Cerebellar nuclear complex (tissue), 1 donor: ENCODE measurements around the gene STAC2.

Source experiments
- DNase-seq, 2 experiments: peaks; one replicate each; lab custom pipeline; 2025; lab: John Stamatoyannopoulos, UW

The STAC2 gene

DNA sequence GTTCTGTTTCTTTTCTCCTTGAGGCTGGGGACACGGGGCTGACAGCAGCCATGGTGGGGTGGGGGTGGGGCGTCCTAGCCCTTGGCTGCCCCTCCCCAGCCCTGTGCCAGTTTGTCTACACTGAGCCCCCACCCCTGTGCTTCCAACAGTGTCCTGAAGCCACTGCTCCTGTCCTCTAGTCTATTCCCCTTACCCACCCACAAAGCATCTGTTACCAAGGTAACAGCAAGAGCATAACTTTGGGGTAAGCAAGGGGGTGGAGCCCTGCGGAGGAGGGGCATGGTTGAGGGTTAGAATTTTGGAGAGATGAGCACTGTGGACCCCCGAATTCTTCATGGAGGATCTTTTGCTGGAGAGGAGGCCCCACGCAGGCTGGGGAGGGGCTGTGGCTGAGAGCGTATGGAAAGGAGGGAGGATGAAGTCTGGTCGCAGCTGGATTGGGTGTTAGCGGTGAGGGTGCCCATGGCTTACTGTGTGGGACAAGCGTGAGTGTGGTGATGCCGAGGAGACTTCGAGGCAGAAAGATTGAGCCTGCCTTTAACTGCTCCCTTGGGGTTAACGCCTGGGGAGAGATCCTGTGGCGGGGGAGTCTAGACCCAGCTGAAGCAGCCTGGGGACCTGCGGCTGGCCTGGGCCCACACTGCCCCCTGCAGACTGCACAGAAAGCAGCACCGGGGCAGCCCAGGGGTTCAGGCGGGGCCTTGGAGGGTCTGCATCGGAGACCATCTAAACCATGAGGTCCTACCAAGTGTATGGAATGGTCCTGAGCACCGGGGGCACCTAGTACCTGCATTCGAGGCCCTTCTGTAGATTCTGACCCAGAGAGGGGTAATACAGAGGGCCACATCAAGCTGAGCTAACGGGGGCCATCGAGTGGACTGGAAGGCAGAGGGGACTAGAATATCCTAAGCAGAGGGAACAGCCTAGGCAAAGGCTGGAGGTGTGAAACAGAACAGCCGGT is 6.1 kb upstream of the STAC2 start:
- no peak for DNase-seq

DNA sequence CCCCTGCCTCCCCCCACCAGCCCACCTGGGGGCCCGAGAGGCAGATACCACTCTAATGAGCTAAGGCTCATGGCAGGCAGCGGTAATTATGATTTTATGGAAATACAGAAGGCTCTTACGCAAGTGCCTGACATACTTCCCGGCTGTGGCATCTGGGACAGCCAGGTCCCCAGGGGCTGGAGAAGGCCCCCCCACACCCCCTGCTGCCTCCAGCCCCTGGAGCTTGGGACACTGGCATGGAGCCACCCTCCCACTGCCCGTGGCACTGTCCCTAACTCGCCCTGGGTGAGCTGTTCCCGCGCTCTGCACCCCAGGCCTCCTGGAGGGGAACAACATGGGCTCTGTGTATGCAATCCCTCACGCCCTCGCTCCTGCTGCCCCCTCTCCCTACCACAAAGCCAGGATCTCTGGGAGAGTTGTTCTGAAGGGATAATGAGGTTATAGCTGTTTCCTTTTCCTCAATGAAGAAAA is 5.4 kb upstream of the STAC2 start:
- no peak for DNase-seq

DNA sequence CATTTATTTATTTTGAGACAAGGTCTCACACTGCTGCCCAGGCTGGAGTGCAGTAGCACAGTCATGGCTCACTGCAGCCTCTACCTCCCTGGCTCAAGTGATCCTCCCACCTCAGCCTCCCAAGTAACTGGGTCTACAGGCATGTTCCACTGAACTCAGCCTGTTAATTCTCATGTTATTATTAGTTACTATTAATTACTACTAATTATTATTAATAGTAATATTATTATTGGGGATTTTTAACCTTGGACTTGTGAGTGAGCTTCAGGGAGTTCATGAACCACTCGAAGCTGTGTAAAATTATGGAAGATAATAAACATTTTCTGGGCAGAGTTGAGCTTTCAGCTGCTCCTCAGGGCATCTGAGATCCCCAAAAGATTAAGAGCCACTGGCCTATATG is 4.6 kb upstream of the STAC2 start:
- DNase-seq, result no peak

DNA sequence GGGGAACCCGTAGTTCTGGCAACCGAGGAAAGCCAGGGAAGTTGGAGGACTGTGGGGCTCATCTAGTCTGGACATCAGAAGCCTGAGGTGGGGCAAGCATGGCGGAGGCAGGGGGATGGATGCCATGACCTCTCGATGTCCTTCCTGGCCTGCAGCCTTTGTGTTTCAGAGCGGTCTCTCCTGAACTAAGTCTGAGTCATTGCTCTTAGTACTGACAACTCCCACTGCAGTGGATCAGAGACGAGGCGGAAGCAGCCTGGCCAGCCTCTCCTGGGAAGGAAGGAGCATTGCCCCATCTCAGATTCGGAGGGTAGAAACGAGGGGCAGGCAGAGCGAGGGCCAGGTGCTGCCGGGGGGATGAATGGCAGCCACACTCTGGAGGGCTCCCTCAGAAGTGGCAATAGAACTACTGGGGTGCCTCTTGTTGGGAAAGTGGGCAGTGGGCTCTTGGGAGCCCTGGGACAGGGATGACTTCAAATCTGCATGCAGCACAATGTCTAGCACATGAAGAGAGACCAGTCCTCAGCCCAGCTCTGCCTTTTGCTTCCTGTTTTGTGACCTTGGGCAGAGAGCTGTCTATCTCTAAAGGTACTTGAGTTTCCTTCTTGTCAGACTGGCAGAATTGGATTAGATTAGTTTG is 3.6 kb upstream of the STAC2 start:
- DNase-seq, result no peak

DNA sequence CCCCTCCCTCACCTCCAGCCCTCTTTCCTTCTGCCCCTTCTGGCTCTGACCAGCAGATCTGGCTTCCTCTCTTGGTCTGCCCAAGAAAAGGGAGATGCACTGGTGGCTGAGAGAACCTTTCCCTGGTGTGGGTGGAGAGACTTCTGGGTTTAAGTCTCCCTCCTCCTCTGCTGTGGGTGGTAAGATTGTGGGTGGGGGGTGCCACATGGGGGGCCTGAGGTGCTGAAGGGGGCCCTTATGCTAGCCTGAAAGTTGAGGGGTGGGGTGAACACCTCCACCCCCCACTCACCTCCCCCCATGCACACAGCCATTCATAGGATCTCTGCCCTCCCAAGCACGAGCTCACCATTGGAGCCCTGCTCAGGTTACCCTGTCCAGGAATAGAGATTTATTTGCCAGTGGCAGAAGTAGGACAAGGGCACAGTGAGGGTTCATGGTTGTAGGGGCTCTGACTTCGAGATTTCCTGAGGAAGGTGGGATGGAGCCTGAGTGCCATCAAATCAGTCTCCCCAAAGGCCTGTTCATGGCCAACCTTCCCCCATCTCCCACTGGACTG is 1.7 kb upstream of the STAC2 start:
- no peak for DNase-seq

DNA sequence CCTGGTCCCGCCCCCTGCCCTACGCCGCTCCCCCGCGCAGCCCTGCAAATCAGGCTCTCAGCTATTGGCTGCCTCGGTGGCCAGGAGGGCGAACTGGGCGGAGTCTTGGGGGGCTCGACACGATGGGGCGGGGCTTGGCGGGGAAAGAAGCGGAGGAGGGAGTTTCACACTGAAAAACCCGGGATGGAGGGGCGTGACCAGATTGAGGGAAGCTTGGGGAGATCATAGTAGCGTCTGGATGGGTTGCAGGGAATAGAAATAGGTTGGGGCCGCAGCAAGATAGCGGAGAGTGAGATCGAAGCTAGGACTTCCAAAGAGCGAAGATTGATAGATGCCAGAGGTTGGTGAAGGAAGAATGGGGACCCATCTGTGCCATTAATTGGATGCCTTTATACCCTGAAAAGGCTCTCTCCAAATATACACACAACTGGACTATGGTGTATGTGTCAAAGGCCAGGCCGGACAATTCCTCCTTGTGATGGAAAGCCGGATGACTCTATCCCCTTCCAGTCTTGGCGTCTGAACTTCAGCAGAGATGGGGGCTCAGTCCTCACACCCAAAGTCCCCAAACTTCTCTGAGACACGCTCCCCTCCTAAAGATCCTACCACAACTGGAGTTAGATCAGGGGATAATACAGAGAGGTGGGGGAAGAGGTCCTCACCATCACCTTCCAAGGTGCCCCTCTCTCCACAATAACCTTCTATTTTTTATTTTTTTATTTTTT is 376 bp upstream of the STAC2 start:
- peak in 1 of 2 experiments; percentile 50 for DNase-seq

DNA sequence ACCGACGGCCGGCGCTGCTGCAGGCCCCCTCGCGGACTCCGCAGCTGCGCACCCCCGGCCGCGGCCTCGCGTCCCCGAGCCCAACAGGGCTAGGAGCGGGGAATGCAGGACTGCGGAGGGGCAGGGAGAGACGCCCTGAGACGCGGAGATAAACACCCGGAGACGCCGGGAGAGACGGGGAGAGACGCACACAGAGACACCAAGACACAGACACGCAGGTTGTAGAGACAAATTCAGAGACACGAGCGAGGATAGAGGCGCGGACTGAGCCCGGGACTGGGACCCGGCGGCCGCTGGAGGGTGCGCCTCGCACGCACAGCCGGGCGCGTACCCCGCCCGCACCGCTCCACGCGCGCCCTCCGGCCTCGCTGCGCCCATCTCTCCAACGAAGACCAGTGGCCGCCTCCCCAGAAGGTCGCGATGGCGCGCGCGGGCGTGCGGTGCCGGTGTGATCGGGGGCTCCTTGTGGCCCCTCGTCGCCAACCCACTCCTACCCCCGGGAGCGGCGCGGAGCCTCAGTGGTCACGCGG is 902 bp downstream of the STAC2 start:
- DNase-seq, result no peak

DNA sequence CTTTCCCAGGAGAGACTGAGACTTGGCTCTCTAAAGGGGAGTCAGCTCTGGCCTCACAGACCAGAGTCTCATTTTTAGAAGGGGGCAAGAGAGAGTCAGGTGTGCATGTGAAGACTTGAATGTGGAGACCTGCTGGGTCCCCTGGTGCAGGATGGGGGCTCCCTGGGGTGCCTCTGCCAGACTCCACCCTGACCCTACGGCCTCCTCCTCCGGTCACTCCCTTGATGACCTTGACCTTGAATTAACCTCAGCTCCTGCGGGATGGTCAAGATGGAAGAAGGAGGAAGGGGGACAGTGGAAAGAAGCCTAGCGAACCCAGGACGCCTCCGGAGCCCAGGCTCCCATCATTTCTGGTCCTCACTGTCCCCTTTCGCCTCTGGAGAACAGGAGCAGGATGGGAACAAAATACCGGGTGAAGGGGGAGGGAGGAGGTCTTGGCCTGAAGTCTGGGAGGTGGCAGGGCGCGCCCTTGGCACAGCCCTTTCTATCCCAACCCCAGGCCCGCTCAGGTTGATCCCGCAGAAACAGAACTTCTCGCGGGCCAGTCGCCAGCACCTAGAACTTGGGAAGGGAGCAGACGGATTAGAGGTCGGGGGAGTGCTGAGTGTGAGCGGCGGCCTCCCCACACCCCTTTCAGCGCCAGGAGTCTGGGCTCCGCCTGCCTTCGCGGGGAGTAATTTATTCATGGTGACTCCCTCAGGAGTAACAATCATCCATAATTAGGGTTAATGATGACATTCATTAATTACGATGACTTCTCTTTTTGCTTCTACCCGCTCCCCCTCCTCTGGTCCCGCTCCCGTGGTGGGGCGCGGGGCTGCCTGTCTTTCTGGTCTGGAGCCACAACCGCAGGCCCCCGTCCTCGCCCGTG is 1.6 kb downstream of the STAC2 start:
- DNase-seq, result no peak

DNA sequence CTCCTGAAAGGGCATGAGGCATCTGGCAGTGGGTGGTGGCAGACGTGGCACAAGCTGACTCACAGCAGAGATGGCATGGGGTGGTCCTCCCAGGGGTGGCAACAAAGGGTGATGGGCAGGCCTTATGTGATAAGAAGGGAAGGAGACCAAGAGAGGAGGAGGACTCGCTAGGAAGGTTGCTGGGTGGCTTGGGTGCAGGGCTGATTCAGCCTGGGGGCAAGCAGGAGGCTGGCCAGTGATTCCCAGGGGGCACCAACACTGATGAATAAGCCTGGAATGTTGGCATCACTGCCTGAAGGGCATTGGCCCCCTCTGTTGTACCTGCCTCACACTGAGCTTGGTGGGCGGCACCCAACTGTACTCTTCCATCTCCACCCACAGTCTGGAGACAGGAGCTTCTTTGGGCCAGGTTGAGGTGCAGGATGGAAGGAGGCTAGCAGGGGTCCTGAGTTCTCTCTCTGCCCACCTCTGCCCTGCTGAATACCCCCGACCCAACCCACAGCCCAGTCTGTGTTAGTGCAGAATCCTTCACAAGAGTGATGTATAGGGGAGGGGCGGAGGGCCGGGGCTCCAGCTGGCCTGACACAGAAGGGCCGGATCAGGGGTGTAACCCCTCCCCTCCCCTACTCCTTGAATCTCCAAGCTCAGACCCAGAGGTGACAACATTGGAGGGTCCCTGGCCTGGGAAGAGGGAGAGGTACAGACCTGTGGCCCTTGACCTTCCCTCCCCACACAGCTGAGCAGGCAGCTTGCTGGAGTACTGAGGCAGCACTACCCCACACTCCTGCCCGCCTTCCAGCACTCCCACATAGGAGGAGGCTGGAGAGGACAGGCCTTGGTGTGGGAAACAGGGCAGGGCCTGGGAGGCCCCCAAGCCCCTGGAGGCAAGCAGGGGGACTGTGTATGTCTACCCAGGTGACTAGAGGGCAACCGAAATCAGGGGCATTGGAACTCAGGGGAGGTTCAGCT is 2.6 kb downstream of the STAC2 start:
- DNase-seq, result no peak

DNA sequence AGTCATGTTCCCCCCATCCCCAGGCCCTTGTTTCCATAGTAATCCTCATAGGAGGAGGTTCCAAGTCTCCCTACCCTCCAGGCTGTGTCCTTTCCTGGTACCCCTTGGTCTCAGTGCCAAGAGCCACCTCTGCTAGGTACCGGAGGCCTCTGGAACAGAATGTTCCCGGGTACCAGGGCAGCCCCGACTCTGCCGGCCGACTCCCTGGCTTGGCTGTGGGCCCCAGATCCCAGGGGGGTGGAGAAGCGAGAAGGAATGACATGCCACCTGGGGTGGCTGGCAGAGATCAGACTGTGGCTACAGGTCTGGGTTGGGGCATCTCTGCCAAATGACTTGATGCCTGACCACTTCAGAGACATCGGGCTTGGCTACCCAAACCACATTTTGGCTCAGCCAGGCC is 3.6 kb downstream of the STAC2 start:
- DNase-seq, result no peak

DNA sequence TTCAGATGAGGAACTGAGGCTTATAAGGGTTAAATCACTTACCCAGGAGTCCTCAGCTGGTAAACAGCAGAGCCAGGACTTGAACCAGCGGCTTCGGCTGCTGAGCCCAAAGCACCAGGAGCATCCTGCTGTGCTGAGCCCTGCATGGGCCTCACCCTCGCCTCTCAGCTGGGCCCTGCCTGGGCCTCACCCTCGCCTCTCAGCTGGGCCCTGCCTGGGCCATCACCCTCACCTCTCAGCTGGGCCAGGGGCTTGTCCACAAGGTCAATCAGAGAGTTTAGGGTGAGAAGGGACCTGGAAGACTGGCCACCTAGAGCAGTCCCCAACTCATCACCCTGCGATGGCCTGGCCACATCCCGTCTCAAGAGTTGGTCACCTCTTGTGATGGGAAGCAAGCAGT is 4.2 kb downstream of the STAC2 start:
- DNase-seq, result no peak

DNA sequence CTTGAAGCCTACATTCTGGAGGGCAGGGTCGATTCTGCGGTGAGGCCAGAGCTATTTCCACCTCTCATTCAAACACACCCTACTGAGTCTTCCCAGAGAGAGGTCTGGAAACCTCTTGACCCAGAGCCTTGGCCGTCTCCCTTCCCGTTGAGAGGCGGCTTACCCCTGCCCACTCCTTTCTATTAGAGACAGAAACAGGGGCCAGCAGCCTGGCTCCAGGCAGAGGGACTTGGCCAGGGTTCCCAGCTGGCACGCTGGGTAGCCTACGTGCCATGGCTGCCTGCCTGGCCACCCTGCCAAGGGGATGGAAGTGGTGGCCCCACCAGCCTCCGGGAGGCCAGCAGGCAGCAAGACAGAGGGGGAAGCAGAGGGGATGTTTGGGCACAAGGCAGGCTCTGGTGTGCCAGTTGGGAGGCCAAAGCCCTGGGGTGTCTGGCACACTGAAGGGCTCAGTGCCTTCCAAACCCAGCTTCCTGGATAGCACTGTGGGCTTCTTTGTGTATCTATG is 6.0 kb downstream of the STAC2 start:
- peak; percentile 47 to 78 for DNase-seq

DNA sequence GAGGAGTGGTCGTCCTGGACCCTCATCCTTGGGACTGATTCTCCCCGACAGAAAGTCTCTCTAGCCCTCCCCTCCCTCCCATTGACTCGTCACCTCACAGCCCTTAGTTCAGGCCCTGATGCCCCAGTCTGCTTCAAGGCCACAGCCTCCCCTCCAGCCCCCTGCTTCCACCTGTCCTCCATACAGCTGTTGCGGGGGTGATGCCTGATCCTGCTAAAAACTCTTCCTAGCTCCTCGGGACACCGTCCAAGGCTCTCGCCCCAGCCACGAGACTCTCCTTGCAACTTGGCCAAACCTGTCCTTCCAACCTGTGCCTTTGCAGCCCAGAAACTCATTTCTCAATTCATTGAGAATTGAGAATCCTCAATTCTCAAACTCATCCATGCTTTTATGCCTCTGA is 6.8 kb downstream of the STAC2 start:
- no peak for DNase-seq

DNA sequence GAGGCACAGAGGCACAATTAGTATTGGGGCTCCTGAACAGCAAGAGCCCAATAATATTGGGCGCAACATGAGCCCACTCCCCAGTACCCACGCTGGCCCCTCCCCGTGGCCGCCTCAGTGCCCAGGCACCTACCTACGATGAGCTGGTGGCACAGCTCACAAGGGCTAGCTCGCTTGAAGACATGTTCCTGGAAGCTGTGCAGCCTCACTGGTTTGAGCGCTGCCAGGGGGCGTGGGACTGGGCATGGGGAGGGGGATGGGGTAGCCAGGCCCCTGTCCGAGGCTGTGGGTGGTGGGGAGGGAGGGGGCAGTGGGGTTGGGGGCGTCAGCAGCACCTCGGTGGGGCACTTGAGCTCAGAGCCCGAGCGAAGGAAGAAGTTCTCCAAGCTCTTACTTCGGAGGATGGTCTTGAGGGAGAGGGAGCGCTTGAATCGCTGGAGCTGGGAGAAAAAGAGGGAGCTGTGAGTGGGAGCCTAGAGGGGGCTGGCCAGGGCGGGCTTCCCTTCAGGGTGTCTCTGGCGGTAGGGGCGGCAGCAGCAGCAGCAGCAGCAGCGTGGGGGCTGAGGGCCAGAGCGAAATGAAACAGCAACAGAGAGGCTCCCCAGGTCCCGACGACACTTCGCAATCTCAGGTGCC is 7.9 kb downstream of the STAC2 start:
- DNase-seq, result no peak

DNA sequence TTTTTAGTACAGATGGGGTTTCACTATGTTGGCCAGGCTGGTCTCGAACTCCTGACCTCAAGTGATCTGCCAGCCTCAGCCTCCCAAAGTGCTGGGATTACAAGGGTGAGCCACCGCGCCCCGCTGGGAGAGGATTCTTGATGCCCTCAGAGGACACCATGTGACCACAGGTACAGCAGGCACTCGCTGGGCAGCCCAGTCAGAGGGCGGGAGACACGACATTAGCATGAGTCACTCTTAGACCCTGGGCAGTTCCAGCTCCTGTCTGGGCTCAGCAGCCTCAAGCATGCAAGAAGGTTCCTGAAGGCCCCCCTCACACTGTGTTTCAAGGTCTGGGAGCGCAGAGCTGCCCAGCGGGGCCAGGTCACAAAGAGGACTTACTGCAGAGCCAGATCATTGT is 11.9 kb downstream of the STAC2 start:
- no peak for DNase-seq

DNA sequence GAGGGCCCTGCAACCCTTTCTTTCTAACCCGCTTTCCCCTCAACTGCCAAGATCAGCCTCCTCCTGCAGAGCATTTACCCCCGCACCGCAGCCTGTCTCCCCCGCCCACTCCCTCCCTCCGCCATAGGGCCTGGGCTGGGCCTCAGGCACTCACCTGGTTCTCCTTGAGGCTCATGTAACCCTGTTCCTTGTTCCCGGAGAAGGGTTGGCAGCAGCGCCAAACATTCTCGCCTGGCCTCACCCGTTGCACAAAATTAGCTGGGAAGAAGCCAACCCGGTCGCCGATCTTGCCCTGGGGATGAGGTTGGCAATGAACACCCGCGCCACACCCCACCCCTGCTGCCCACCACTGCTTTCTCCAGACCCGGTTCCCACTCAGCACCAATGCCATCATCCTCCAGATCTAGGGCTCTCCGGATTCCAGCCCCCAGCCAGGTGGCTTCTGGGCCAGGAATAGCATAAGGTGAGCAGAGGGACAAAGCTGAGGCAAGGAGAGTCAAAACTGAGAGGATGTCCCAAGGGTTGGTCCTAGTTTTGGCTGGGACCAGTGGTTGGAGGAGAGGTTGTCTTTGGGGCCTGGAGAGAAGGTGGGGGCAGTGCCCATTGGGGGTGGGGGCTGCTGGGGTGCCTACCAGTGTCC is 12.8 kb downstream of the STAC2 start:
- peak in 1 of 2 experiments; percentile 46 for DNase-seq

DNA sequence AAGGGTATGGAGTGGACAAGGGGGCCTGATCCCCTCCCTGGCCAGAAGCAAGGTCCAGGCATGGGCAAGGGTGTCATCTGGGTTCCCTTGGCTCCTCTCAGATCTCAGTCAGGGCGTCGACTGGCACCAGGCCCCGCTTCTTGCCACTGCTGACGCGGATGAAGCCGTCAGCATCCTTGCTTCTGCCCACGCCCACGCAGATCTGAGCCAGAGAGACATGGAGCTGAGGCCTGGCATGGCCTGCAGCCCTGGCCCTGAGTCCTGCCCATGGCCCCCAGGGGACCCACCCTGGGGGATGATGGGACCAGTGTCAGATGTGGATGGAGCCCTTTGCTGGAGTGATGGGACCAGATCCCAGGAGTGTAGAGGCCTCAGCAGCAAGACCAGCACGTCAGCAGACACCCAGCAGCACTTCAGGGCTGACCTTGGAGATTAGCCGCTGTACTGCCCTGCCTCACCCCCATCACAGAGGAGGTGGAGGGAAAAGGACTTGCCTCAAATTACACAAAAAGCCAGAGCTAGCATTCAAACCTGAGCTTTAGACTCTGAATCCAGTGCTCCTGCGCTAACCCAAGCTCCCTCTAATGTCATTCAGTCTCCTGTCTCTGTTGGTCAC is 13.4 kb downstream of the STAC2 start:
- no peak for DNase-seq

DNA sequence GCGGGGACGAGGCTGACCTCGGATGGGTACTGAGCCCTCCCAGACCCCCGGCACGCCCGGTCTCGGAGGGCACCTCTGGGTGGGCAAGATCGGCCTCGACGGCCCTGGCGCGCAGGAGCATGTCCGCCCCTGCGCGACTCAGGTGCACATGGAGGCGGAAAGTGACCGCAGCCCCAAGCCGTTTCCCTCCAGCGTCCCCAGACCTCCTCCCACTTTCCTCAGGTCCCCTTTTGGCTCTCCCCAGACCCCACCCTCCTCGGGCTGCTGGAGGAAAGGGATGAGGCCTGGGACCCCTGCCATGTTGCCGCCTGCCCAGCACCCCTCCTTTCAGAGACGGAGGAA is 15.7 kb downstream of the STAC2 start:
- DNase-seq, result no peak
